WERI-Rb-1 (cell line): Measurements from ENCODE around the gene SLC25A34.
A peak's percentile ranks its signal among the peaks of the same experiment; 100 is the strongest.

Source experiments
- DNase-seq: peaks from one replicate; pipeline ENCODE4 v3.0.0-alpha.2; 2020
- H3K27ac ChIP-seq: fragments of 250-450 bp; sonication (Bioruptor Pico); 2 replicates; pipeline ENCODE4 v1.5.1; 2020; ENCODE audit warnings: mild to moderate bottlenecking, moderate library complexity
- H3K27me3 ChIP-seq: fragments of 250-450 bp; sonication (Bioruptor Pico); 2 replicates; pipeline ENCODE4 v1.5.1; 2021; ENCODE audit warnings: mild to moderate bottlenecking, low read depth, moderate library complexity; ENCODE audit not compliant: insufficient read depth, severe bottlenecking
- H3K36me3 ChIP-seq: fragments of 250-450 bp; sonication (Bioruptor Pico); 2 replicates; pipeline ENCODE4 v1.5.1; 2020; ENCODE audit warnings: mild to moderate bottlenecking, moderate library complexity
- H3K4me3 ChIP-seq: 2 replicates; pipeline ENCODE4 v1.5.1; 2011; ENCODE audit warnings: low read depth, mild to moderate bottlenecking, control low read depth, low read length
- H3K9me3 ChIP-seq: fragments of 250-450 bp; sonication (Bioruptor Pico); 2 replicates; pipeline ENCODE4 v1.5.1; 2021; ENCODE audit warnings: mild to moderate bottlenecking, moderate library complexity; ENCODE audit not compliant: severe bottlenecking
- CTCF ChIP-seq: IDR thresholded peaks from 2 replicates; pipeline ENCODE4 v1.5.1; 2011; ENCODE audit warnings: low read depth, mild to moderate bottlenecking, control low read depth, inconsistent platforms, low read length

SLC25A34 gene

GRCh38 chr1:15739259-15739658 lies 3.2 kb downstream of the SLC25A34 start:
- DNase-seq = no peak
- TF ChIP-seq CTCF = no peak
- Histone ChIP-seq H3K27ac (peak overlapping the region; percentile 37), H3K9me3 (no peaks in the 10 kb centered on the region), H3K36me3 (peaks cover 8% of the 10 kb centered on the region; the same call in 1 of the 2 replicates), H3K4me3 (no peak overlapping the region), H3K27me3 (no peaks in the 10 kb centered on the region)

- no peaks in the 10 kb centered on the region for H3K9me3 ChIP-seq
- peak overlapping the region; percentile 22; the same call in 1 of the 2 replicates for H3K27ac ChIP-seq
- peak; percentile 67 for TF ChIP-seq CTCF
- H3K27me3 ChIP-seq = no peaks in the 10 kb centered on the region
- DNase-seq = peak; percentile 49
- H3K4me3 ChIP-seq = no peak overlapping the region
- H3K36me3 ChIP-seq = peaks cover 4% of the 10 kb centered on the region; the same call in 1 of the 2 replicates
These were observed 3.7 kb downstream of the SLC25A34 start for GRCh38 chr1:15739745-15740144.

GRCh38 chr1:15740924-15741850 lies 5.1 kb downstream of the SLC25A34 start:
- peak; percentile 90 for DNase-seq
- Histone ChIP-seq H3K27me3 (no peaks in the 10 kb centered on the region), H3K9me3 (no peaks in the 10 kb centered on the region), H3K27ac (no peak overlapping the region; the same call in 1 of the 2 replicates), H3K4me3 (no peak overlapping the region), H3K36me3 (no peaks in the 10 kb centered on the region)
- peak; percentile 90 for TF ChIP-seq CTCF

- Histone ChIP-seq H3K27ac (no peak within 1 kb of the TSS), H3K4me3 (no peak within 1 kb of the TSS), H3K27me3 (no peaks in the 10 kb centered on the region), H3K9me3 (no peaks in the 10 kb centered on the region), H3K36me3 (no peaks in the 10 kb centered on the region)
- TF ChIP-seq CTCF = no peak
- DNase-seq = no peak
These were observed 6.3 kb downstream of the SLC25A34 start, which contains the start of gene TMEM82 for GRCh38 chr1:15742339-15742801. Gene TMEM82, plus strand, starts transcription at chr1:15742499. Its CDS starts 61 bp downstream, at chr1:15742560.

DNA sequence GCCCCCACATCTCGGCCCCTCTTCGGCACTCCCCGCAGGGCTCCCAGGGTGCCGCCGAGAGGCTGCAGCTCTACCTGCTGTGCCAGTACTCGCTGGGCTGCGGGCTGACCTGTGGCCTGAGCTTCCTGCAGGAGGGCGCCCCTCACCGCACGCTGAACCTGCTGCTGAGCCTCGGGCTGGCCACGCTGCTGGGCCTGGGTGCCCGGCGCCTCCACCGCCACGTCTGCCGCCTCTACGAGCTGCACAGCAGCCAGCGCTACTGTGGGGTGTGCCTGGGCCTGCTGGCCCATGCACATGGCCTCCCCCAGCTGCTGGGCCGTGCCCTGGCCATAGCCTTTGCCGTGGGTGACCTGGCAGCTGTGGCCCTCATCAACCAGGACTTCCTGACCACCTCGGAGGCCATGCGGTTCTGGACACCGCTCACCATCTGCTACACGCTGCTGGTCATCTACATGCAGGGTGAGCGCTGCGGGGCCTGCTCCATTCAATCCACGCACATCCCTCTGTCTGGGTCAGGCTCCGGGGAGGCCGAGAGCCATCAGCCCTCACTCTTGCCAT lies 8.1 kb downstream of the SLC25A34 start:
- Histone ChIP-seq H3K27ac (no peak overlapping the region), H3K4me3 (no peak overlapping the region), H3K9me3 (no peaks in the 10 kb centered on the region), H3K27me3 (no peaks in the 10 kb centered on the region), H3K36me3 (no peaks in the 10 kb centered on the region)
- no peak for DNase-seq
- no peak for TF ChIP-seq CTCF
